ENCODE results near the gene WNT3. TPM values are rescaled to one million over a fixed set of nuclear protein-coding genes. Genes with fewer than 3 reads are reported as not detected.
A peak's percentile ranks its signal among the peaks of the same experiment; 100 is the strongest.

Gene WNT3
- total RNA-seq, 1 donor from 2014 or later: 1.1 TPM

- Mint-ChIP-seq H3K9me3 (peaks cover 3% of the 10 kb centered on the region), H3K27ac (no peak overlapping the region), H3K4me3 (no peak overlapping the region), H3K4me1 (peaks cover 17% of the 10 kb centered on the region), H3K36me3 (no peaks in the 10 kb centered on the region), H3K27me3 (ENCODE audit: insufficient read depth, low read depth) (peaks cover 37% of the 10 kb centered on the region)
- Histone ChIP-seq H3K36me3 (no peaks in the 10 kb centered on the region), H3K4me2 (no peak overlapping the region), H3K4me1 (no peaks in the 10 kb centered on the region), H2AFZ (replicated peaks) (no peak overlapping the region), H3K79me2 (ENCODE audit: low read depth) (no peaks in the 10 kb centered on the region), H3K9me3 (ENCODE audit: low read depth) (no peaks in the 10 kb centered on the region), H3K27ac (no peak overlapping the region), H3K9ac (no peak overlapping the region), H3K27me3 (peaks cover 67% of the 10 kb centered on the region), H3K4me3 (no peak overlapping the region), H3F3A (ENCODE audit: low read depth) (peaks cover 13% of the 10 kb centered on the region), H4K20me1 (ENCODE audit: low read depth) (peaks cover 15% of the 10 kb centered on the region)
- no peak for TF ChIP-seq EZH2 (IDR thresholded peaks at IDR 0.05)
- no peak for TF ChIP-seq EZH2phosphoT487 (IDR thresholded peaks at IDR 0.05)
- DNase-seq (ENCODE audit: low spot score): no peak
Measured at GRCh38 chr17:46854515-46854914, 36.0 kb upstream of the WNT3 start.

GRCh38 chr17:46853896-46854444 lies 35.5 kb upstream of the WNT3 start:
- H3K27ac ChIP-seq: no peak overlapping the region
- Mint-ChIP-seq H3K36me3 (no peaks in the 10 kb centered on the region), H3K27ac (no peak overlapping the region), H3K9me3 (peaks cover 3% of the 10 kb centered on the region), H3K4me1 (peaks cover 17% of the 10 kb centered on the region), H3K4me3 (peak overlapping the region; percentile 12), H3K27me3 (ENCODE audit: insufficient read depth, low read depth) (peaks cover 40% of the 10 kb centered on the region)
- no peak overlapping the region for H2AFZ ChIP-seq (replicated peaks)
- H3F3A ChIP-seq (ENCODE audit: low read depth): peaks cover 13% of the 10 kb centered on the region
- peaks cover 15% of the 10 kb centered on the region for H4K20me1 ChIP-seq (ENCODE audit: low read depth)
- no peak overlapping the region for H3K9ac ChIP-seq
- DNase-seq (ENCODE audit: low spot score): no peak
- no peak for TF ChIP-seq CTCF (IDR thresholded peaks at IDR 0.05)
- TF ChIP-seq EZH2phosphoT487 (IDR thresholded peaks at IDR 0.05): no peak
- TF ChIP-seq EZH2 (IDR thresholded peaks at IDR 0.05): no peak
- H3K9me3 ChIP-seq (ENCODE audit: low read depth): no peaks in the 10 kb centered on the region
- H3K4me2 ChIP-seq: no peak overlapping the region
- no peaks in the 10 kb centered on the region for H3K36me3 ChIP-seq
- peaks cover 72% of the 10 kb centered on the region for H3K27me3 ChIP-seq
- no peak overlapping the region for H3K4me3 ChIP-seq
- H3K4me1 ChIP-seq: no peaks in the 10 kb centered on the region
- H3K79me2 ChIP-seq (ENCODE audit: low read depth): no peaks in the 10 kb centered on the region

- peak within 1 kb of the TSS; percentile 71 for H3K4me3 ChIP-seq
- H3K27me3 Mint-ChIP-seq (ENCODE audit: insufficient read depth, low read depth): peaks cover 50% of the 10 kb centered on the region
- H3K9me3 Mint-ChIP-seq: no peaks in the 10 kb centered on the region
- H3K27ac ChIP-seq: no peak within 1 kb of the TSS
- peaks cover 17% of the 10 kb centered on the region for H3K4me1 Mint-ChIP-seq
- no peak within 1 kb of the TSS for H3K27ac Mint-ChIP-seq
- H3K4me1 ChIP-seq: no peaks in the 10 kb centered on the region
- no peaks in the 10 kb centered on the region for H3K9me3 ChIP-seq (ENCODE audit: low read depth)
- peaks cover 15% of the 10 kb centered on the region for H4K20me1 ChIP-seq (ENCODE audit: low read depth)
- no peaks in the 10 kb centered on the region for H3K79me2 ChIP-seq (ENCODE audit: low read depth)
- H3K36me3 ChIP-seq: no peaks in the 10 kb centered on the region
- no peaks in the 10 kb centered on the region for H3K36me3 Mint-ChIP-seq
- H3K4me3 Mint-ChIP-seq: peak within 1 kb of the TSS; percentile 90
- no peak within 1 kb of the TSS for H3K9ac ChIP-seq
- peaks cover 13% of the 10 kb centered on the region for H3F3A ChIP-seq (ENCODE audit: low read depth)
- H3K4me2 ChIP-seq: peak within 1 kb of the TSS; percentile 81
- peaks cover 100% of the 10 kb centered on the region for H3K27me3 ChIP-seq
- TF ChIP-seq CTCF (IDR thresholded peaks at IDR 0.05) (peak; percentile 26), EZH2 (IDR thresholded peaks at IDR 0.05) (no peak)
- peak within 1 kb of the TSS; percentile 86 for H2AFZ ChIP-seq (replicated peaks)
- peak; percentile 83 for DNase-seq (ENCODE audit: low spot score)
Measured at GRCh38 chr17:46851029-46851741, 32.7 kb upstream of the WNT3 start, which contains the start of gene WNT9B. Gene WNT9B (plus strand): TSS chr17:46851583. CDS start chr17:46851639, 56 bp downstream.

GRCh38 chr17:46850688-46851028 lies 32.2 kb upstream of the WNT3 start:
- no peak overlapping the region for H2AFZ ChIP-seq (replicated peaks)
- H3K9me3 ChIP-seq (ENCODE audit: low read depth): no peaks in the 10 kb centered on the region
- no peaks in the 10 kb centered on the region for H3K36me3 Mint-ChIP-seq
- peaks cover 99% of the 10 kb centered on the region for H3K27me3 ChIP-seq
- no peak for DNase-seq (ENCODE audit: low spot score)
- peak overlapping the region; percentile 71 for H3K4me3 ChIP-seq
- peak overlapping the region; percentile 81 for H3K4me2 ChIP-seq
- H3K4me3 Mint-ChIP-seq: peak overlapping the region; percentile 85
- H3K27ac Mint-ChIP-seq: no peak overlapping the region
- peaks cover 17% of the 10 kb centered on the region for H3K4me1 Mint-ChIP-seq
- H3K36me3 ChIP-seq: no peaks in the 10 kb centered on the region
- no peak overlapping the region for H3K27ac ChIP-seq
- no peaks in the 10 kb centered on the region for H3K4me1 ChIP-seq
- H3K9ac ChIP-seq: no peak overlapping the region
- H3K79me2 ChIP-seq (ENCODE audit: low read depth): no peaks in the 10 kb centered on the region
- peaks cover 13% of the 10 kb centered on the region for H3F3A ChIP-seq (ENCODE audit: low read depth)
- H4K20me1 ChIP-seq (ENCODE audit: low read depth): peaks cover 15% of the 10 kb centered on the region
- peaks cover 53% of the 10 kb centered on the region for H3K27me3 Mint-ChIP-seq (ENCODE audit: insufficient read depth, low read depth)
- no peaks in the 10 kb centered on the region for H3K9me3 Mint-ChIP-seq
- no peak for TF ChIP-seq EZH2phosphoT487 (IDR thresholded peaks at IDR 0.05)
- TF ChIP-seq CTCF (IDR thresholded peaks at IDR 0.05): no peak
- TF ChIP-seq EZH2 (IDR thresholded peaks at IDR 0.05): no peak

Measured in neural progenitor cell (in vitro differentiated cells).